Stomach smooth muscle (tissue), 2 donors: ENCODE data around the gene DHX35.

Experiments
- H3K27ac ChIP-seq: one replicate; pipeline ENCODE4 v1.7.0; 2013; ENCODE audit warnings: mild to moderate bottlenecking, low read length, inconsistent platforms
- H3K27me3 ChIP-seq, 2 donors: one replicate each; pipeline ENCODE4 v1.7.0; 2013; ENCODE audit warnings: low read length in 2 of 2; ENCODE audit not compliant: insufficient read depth in 2 of 2, control insufficient read depth in 1 of 2
- H3K36me3 ChIP-seq, 2 donors: one replicate each; pipeline ENCODE4 v1.7.0; 2013; ENCODE audit warnings: low read length in 2 of 2; ENCODE audit not compliant: control insufficient read depth in 2 of 2, insufficient read depth in 2 of 2
- H3K4me1 ChIP-seq: one replicate; pipeline ENCODE4 v1.7.0; 2013; ENCODE audit warnings: low read length; ENCODE audit not compliant: control insufficient read depth, insufficient read depth
- H3K4me3 ChIP-seq, 2 donors: one replicate each; pipeline ENCODE4 v1.7.0; 2013; ENCODE audit warnings: low read length in 2 of 2
- H3K9ac ChIP-seq, 2 donors: one replicate each; pipeline ENCODE4 v1.7.0; 2013; ENCODE audit warnings: low read length in 2 of 2, mild to moderate bottlenecking in 1 of 2
- H3K9me3 ChIP-seq, 2 donors: one replicate each; pipeline ENCODE4 v1.7.0; 2013; ENCODE audit warnings: low read length in 2 of 2; ENCODE audit not compliant: control insufficient read depth in 2 of 2
- donor health status: healthy.
- donor health status: Pancreatic carcinoma.

The DHX35 gene, protein sequence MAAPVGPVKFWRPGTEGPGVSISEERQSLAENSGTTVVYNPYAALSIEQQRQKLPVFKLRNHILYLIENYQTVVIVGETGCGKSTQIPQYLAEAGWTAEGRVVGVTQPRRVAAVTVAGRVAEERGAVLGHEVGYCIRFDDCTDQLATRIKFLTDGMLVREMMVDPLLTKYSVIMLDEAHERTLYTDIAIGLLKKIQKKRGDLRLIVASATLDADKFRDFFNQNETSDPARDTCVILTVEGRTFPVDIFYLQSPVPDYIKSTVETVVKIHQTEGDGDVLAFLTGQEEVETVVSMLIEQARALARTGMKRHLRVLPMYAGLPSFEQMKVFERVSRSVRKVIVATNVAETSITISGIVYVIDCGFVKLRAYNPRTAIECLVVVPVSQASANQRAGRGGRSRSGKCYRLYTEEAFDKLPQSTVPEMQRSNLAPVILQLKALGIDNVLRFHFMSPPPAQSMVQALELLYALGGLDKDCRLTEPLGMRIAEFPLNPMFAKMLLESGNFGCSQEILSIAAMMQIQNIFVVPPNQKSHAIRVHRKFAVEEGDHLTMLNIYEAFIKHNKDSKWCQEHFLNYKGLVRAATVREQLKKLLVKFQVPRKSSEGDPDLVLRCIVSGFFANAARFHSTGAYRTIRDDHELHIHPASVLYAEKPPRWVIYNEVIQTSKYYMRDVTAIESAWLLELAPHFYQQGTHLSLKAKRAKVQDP

DNA sequence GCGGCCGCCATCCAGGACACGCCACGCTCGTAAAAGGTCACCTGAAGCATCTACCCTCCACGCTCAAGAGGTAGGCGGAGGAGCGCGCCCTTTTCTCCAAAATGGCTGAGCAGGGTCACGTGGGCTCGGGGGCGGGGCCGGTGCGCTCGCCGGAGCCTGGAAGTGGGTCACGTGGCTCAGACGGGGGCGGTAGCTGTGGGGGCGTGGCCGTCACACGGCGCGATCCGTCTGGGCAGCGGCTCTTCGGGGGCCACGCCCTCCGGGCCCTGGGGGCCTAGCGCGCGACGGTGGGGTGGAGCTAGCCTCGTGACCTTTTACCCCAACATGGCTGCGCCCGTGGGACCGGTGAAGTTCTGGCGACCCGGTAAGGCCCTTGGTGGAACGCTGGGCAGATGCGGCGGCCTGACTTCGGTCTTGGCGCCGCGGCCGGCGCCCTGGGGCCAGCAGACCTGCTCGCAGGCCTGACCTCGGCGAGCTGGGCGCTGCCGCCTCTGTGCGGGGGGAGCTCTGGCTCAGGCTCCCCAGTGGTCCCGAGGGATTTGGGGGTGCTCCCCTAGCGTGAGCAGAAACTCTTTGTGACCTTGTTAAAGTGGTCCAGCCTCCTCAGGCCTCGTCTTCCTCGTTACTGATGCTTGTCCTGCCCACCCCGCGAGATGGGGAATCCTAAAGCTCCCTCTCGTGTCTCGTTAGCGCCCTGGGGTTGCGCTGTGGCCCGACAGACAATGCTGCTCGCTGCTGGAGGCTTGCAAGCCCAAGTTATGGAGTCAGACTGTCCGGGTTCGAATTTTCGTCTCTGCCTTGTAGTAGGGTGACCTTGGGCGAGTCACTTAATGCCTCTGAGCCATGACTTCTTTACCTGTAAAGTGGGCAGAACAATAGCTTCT lies at the start of gene DHX35:
DHX35 (plus strand) TSS at position 301 of the 884 bp plus-strand sequence; CDS start at position 325, 24 bp downstream.
- Histone ChIP-seq H3K27ac (peak within 1 kb of the TSS; percentile 91), H3K9ac (peak within 1 kb of the TSS; percentile 93 to 94), H3K4me3 (peak within 1 kb of the TSS; percentile 92 to 97), H3K4me1 (peaks cover 22% of the 10 kb centered on the region), H3K36me3 (peaks cover 5 to 7% of the 10 kb centered on the region in 2 donors), H3K9me3 (no peaks in the 10 kb centered on the region), H3K27me3 (no peaks in the 10 kb centered on the region)

DNA sequence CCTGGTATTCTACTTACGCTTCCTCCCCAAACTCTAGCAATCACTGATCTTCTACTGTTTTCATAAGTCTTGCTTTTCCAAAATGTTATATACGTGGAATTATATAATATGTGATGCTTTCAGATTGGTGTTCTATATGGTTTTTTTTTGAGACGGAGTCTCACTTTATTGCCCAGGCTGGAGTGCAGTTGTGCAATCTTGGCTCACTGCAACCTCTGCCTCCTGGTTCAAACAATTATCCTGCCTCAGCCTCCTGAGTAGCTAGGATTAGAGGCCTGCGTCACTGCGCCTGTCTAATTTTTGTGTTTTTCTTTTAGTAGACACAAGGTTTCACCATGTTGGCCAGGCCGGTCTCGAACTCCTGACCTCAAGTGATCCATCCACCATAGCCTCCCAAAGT lies 46.8 kb upstream of the DHX35 start:
- Histone ChIP-seq H3K27me3 (peaks cover 0 to 2% of the 10 kb centered on the region in 2 donors), H3K9me3 (no peaks in the 10 kb centered on the region), H3K9ac (no peak overlapping the region), H3K27ac (no peak overlapping the region), H3K36me3 (no peaks in the 10 kb centered on the region), H3K4me1 (no peaks in the 10 kb centered on the region), H3K4me3 (no peak overlapping the region)

- Histone ChIP-seq H3K9ac (no peak overlapping the region), H3K9me3 (no peaks in the 10 kb centered on the region), H3K27ac (no peak overlapping the region), H3K4me3 (no peak overlapping the region), H3K36me3 (no peaks in the 10 kb centered on the region), H3K4me1 (no peaks in the 10 kb centered on the region), H3K27me3 (peaks cover 0 to 2% of the 10 kb centered on the region in 2 donors)
Measured at GRCh38 chr20:38917657-38918056, 44.5 kb upstream of the DHX35 start.

DNA sequence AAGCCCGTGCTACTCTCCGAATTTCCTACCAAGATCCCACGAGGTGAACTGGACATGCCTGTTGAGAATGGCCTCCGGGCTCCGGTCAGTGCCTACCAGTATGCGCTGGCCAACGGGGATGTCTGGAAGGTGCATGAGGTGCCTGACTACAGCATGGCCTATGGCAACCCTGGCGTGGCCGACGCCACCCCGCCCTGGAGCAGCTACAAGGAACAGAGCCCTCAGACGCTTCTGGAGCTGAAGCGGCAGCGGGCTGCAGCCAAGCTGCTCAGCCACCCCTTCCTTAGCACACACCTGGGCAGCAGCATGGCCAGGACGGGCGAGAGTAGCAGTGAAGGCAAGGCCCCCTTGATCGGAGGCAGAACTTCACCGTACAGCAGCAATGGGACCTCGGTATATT lies 44.0 kb upstream of the DHX35 start:
- H3K36me3 ChIP-seq = no peaks in the 10 kb centered on the region
- H3K27me3 ChIP-seq = peaks cover 0 to 2% of the 10 kb centered on the region in 2 donors
- H3K4me3 ChIP-seq = no peak overlapping the region
- H3K9ac ChIP-seq = no peak overlapping the region
- no peaks in the 10 kb centered on the region for H3K9me3 ChIP-seq
- no peak overlapping the region for H3K27ac ChIP-seq
- no peaks in the 10 kb centered on the region for H3K4me1 ChIP-seq

GRCh38 chr20:38919683-38920082 lies 42.5 kb upstream of the DHX35 start:
- Histone ChIP-seq H3K36me3 (no peaks in the 10 kb centered on the region), H3K9ac (no peak overlapping the region), H3K4me1 (no peaks in the 10 kb centered on the region), H3K4me3 (no peak overlapping the region), H3K9me3 (no peaks in the 10 kb centered on the region), H3K27me3 (peaks cover 0 to 2% of the 10 kb centered on the region in 2 donors), H3K27ac (no peak overlapping the region)

DNA sequence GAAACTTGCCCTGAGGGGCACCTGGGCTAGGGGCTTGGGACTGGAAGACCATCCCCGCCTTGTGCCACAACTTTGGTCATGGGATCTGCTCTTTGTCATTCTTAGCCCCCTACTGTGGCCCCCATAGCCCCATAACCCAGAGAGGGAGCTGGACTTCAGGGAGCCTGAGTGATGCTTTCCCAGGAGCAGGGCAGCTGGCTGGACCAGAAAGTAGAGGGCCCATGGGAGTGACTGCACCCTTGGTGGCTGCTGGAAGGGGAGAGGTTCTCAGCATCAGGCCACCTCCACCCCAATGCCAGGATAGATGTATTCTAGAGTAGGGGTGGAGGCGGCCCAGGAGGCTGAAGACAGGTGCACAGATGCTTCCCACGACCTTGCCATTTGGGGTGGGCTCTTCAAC lies 41.7 kb upstream of the DHX35 start:
- Histone ChIP-seq H3K4me1 (no peaks in the 10 kb centered on the region), H3K9ac (no peak overlapping the region), H3K36me3 (no peaks in the 10 kb centered on the region), H3K4me3 (no peak overlapping the region), H3K27ac (no peak overlapping the region), H3K9me3 (no peaks in the 10 kb centered on the region), H3K27me3 (peaks cover 0 to 2% of the 10 kb centered on the region in 2 donors)

DNA sequence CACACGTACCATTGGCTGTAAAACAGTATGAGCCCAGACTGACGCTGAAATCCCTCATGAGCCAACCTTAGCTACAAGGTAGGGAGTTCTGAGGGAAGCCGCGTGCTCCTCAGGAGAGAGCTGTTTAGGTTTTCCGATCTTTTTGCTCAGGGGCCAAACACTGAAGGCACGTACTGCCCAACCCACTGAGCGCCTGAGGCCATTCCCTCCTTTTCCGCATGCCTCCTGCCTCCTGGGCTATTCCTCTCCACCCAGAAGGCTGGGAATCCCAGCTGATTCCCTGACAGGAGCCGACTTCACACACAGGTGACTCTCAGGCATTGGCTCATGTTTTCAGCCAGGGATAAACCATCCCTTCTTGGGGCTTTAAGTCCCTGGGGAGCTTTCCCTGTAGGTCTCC lies 41.3 kb upstream of the DHX35 start:
- H3K27ac ChIP-seq = no peak overlapping the region
- H3K36me3 ChIP-seq = no peaks in the 10 kb centered on the region
- H3K9ac ChIP-seq = no peak overlapping the region
- peaks cover 2% of the 10 kb centered on the region for H3K4me1 ChIP-seq
- peaks cover 0 to 2% of the 10 kb centered on the region in 2 donors for H3K27me3 ChIP-seq
- no peaks in the 10 kb centered on the region for H3K9me3 ChIP-seq
- H3K4me3 ChIP-seq = no peak overlapping the region

- no peaks in the 10 kb centered on the region for H3K9me3 ChIP-seq
- peaks cover 23% of the 10 kb centered on the region for H3K4me1 ChIP-seq
- no peak overlapping the region for H3K27ac ChIP-seq
- no peak overlapping the region for H3K4me3 ChIP-seq
- H3K36me3 ChIP-seq = no peaks in the 10 kb centered on the region
- peaks cover 0 to 2% of the 10 kb centered on the region in 2 donors for H3K27me3 ChIP-seq
- H3K9ac ChIP-seq = no peak overlapping the region
Measured at GRCh38 chr20:38924718-38925117, 37.4 kb upstream of the DHX35 start.

GRCh38 chr20:38926142-38926933 lies 35.8 kb upstream of the DHX35 start, which contains the start of gene FAM83D:
Gene FAM83D, plus strand, starts transcription at chr20:38926417. Its CDS starts 26 bp downstream, at chr20:38926443.
- peaks cover 36% of the 10 kb centered on the region for H3K4me1 ChIP-seq
- H3K9me3 ChIP-seq = no peaks in the 10 kb centered on the region
- peak within 1 kb of the TSS; percentile 75 to 90 for H3K4me3 ChIP-seq
- peaks cover 0 to 2% of the 10 kb centered on the region in 2 donors for H3K27me3 ChIP-seq
- peak within 1 kb of the TSS; percentile 81 to 89 for H3K9ac ChIP-seq
- peaks cover 0 to 3% of the 10 kb centered on the region in 2 donors for H3K36me3 ChIP-seq
- peak within 1 kb of the TSS; percentile 76 for H3K27ac ChIP-seq
